Right kidney (tissue), 1 donor: ENCODE measurements around the gene MOK.
A peak's percentile ranks its signal among the peaks of the same experiment; 100 is the strongest.
"Not testable (repeated sequence)": the region's sequence is repeated elsewhere in the genome, so short reads cannot be mapped to it uniquely, and the experiment has no call there.

Experiments
- DNase-seq: peaks from one replicate; pipeline ENCODE4 v3.0.0-alpha.2; 2016

Gene MOK

GRCh38 chr14:102321456-102322422 is 16.8 kb upstream of the MOK start:
- DNase-seq, result no peak

DNA sequence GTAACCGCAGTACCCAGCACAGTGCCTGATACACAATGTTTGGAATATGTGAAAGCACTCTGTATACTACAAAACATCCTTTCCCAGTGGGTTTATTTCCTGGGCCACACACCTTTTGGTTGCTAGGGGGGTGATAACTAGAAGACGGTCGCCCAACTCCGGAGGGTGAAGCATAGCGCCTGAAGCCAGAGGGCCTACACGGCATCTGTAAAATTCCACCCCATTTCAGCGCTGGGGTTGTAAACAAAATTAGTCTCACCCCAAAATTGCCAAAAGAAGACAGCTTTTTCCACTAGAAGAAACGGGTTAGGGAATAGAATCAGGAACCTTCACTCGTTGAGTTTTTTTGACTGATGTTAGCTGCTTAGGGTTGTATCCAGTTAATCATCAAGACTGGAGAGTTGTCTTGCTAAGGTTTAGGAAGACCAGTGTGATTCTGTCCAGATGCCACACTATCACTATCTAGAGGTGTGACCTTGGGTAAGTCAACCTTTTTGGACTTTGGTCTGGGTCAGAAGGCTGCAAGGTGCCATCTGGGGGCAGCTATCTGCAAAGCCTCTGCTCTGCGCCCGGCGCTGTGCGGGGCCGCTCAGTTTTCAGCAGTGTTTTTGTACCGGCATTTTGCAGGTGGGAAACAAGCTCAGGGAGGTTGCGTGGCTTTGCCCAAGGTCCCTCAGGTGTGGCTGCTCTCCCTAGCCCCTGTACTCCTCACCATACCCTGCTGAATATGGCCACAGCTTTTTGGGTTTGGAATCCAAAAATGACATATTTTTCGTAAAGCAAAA is 15.9 kb upstream of the MOK start:
- no peak for DNase-seq

GRCh38 chr14:102320033-102320660 is 15.2 kb upstream of the MOK start:
- peak; percentile 79 for DNase-seq

DNA sequence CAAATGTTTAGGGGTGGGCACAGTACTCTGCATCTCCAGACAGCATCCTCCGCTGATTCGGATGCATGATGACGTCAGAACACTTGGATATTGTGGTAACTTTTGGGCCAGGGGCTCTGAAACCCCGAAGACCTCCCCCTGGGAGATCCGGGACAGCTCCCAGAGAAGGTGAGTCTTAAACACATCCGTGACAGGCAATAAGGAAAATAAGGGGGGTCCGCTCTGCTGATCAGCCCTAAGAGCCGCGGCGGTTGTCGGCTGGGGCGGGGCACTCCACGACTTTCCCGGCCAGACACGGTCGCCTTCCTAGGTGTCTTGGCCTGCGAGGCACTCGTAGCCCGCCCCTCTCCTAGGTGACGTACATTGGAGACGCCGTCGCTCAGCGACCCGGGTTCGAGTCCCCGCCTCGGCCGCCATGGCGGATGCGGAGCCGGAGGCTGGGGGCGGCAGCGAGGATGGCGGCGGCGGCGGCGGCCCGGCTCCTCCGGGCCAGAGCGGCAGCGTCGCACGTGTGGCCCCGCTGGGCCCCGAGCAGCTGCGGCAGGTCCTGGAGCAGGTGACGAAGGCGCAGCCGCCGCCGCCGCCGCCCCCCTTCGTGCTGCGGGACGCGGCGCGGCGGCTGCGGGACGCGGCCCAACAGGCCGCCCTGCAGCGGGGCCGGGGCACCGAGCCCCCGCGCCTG is 14.5 kb upstream of the MOK start, which contains the start of gene ZNF839:
ZNF839 (plus strand) TSS at position 396 of the 682 bp plus-strand sequence; CDS start at position 416, 20 bp downstream.
- peak; percentile 91 for DNase-seq

GRCh38 chr14:102318781-102319276 is 13.9 kb upstream of the MOK start:
- DNase-seq, result no peak

- DNase-seq, result no peak
Measured at GRCh38 chr14:102317564-102318248, 12.7 kb upstream of the MOK start.

DNA sequence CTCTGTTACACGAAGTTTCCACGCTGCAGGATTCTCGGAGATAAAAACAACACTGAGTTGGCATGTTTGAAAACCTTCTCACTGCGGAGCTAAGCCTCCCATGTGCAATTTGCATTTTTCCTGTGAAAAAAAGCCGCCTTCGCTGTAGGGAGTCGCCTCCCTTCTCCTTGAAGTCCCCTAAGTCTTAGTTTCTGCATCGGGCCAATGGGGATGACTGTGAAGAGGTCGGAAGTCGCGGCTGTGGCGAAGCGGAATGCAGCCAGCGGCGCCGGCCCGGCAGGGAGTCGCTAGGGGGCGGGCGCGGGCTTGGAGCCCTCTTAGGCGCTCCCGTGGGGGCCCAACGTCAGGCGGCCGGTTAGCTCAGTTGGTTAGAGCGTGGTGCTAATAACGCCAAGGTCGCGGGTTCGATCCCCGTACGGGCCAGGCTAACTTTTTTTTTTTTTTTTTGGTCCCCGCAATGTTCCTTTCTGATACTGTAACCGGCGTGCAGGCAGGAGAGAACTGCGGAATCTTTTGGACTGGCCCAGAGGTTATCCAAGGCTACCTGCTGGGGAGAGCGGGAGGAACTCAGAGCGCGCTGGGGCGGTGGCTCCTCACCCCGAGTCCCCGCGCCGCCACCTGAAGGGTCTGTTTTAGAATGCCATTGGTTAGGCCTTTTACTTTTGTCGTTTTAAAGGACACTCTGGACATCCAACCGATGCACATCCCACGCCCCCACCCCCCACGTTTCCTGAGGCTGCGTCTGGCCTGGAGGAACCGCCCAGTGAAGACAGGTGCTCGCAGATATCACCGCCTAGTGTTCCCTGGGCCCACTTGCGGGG is 12.0 kb upstream of the MOK start:
- DNase-seq, result peak; percentile 90

DNA sequence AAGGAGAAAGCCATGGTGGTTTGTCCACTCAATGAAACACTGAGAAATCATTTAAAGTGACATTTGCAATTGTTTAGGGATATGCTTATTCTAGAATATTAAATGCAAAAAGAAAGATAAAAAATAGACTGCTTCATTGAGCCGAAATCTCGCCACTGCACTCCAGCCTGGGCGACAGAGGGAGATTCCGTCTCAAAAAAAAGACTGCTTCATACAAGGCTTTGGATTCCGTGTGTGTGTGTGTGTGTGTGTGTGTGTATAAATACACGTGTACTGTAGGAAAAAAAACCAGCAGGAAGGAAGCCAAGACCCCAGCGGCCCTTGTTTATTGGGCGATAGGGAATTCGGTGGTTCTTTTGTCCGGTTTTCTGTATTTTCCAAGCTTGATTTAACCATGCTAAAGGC is 11.4 kb upstream of the MOK start:
- no peak for DNase-seq

- no peak for DNase-seq
Measured at GRCh38 chr14:102315121-102315520, 10.2 kb upstream of the MOK start.

- DNase-seq, result peak; percentile 96
Measured at GRCh38 chr14:102314242-102315011, 9.5 kb upstream of the MOK start.

DNA sequence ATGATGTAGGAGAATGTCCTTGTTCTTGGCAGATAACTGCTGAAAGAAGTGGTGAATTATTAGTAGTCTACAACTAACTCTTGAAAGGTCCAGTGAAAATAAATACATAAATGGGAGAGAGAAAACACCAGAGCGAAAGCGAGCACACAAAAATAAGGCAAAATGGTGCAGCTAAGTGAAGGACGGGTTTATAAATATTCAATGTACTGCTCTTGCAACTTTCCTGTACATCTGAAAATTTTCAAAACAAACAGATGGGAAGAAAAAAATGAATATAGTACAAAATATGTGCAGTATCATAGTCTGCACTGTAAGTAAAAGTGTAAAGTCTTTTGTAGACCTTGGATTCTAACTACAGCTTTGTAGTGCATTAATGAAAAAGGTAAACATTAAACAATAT is 1.3 kb downstream of the MOK start:
- DNase-seq, result no peak

DNA sequence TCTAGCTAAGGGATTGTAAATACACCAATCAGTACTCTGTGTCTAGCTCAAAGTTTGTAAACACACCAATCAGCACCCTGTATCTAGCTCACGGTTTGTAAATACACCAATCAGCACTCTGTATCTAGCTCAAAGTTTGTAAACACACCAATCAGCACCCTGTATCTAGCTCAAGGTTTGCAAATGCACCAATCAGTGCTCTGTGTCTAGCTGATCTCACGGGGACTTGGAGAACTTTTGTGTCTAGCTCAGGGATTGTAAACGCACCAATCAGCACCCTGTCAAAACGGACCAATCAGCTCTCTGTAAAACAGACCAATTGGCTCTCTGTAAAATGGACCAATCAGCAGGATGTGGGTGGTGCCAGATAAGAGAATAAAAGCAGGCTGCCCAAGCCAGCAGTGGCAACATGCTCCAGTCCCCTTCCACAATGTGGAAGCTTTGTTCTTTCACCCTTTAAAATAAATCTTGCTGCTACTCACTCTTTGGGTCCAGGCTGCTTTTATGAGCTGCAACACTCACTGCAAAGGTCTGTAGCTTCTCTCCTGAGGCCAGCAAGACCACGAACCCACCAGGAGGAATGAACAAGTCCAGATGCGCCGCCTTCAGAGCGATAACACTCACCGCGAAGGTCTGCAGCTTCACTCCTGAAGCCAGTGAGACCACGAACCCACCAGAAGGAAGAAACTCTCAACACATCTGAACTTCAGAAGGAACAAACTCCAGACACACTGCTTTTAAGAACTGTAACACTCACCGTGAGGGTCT is 6.5 kb downstream of the MOK start:
- not testable (repeated sequence) for DNase-seq

DNA sequence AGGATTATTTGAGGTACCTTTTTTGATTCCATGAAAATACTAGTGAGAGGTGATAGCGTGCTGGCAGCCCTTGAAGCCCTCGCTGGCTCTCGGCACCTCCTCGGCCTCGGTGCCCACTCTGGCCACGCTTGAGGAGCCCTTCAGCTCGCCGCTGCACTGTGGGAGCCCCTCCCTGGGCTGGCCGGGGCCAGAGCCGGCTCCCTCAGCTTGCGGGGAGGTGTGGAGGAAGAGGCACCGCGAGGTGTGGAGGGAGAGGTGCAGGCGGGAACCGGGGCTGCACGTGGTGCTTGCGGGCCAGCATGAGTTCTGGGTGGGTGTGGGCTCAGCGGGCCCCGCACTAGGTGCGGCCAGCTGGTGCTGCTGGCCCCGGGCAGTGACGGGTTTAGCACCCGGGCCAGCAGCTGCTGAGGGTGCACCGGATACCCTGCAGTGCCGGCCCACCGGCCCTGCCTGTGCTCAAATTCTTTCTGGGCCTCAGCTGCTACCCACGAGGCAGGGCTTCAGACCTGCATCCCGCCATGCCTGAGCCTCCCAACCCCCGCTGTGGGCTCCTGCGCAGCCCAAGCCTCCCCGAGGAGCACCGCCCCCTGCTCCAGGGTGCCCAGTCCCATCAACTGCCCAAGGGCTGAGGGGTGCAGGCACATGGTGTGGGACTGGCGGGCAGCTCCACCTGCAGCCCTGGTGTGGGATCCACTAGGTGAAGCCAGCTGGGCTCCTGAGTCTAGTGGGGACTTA is 7.4 kb downstream of the MOK start:
- no peak for DNase-seq

DNA sequence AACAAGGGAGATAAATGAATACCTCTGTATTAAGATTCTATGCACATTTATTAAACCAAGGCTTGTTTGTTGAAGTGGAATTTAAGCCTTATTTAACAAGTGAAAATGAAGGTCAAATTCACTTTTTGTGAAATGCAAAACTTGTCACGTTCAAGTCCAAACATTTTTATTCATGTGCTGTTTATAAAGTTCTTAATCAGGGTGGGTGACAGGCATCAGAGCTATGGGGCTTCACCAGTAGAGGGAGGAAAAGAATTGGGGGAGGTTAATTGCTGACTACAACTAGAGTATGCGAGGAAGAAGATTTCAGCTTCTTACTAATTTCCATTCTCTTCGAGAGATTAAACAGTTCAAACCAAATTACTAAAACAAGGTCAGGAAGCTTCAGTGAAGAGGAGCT is 9.7 kb downstream of the MOK start:
- DNase-seq, result no peak

GRCh38 chr14:102293781-102294180 is 11.2 kb downstream of the MOK start:
- no peak for DNase-seq

DNA sequence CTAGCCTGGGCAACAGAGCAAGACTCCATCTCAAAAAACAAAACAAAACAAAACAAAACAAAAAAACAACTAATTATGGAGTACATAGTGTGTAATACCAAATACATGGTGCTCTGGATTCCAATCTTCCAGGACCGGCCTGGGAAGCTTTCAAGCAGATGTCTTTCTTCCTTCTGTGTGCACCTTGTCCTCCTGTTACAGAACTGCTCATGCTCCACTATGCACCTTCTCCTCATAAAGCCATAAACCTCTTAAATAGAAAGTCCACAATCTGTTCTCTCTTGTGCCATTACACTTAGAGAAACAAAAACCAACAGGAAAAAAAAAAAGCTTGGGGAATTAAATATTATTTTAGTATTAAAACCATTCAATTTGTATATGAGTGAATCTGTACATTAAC is 12.5 kb downstream of the MOK start:
- no peak for DNase-seq

DNA sequence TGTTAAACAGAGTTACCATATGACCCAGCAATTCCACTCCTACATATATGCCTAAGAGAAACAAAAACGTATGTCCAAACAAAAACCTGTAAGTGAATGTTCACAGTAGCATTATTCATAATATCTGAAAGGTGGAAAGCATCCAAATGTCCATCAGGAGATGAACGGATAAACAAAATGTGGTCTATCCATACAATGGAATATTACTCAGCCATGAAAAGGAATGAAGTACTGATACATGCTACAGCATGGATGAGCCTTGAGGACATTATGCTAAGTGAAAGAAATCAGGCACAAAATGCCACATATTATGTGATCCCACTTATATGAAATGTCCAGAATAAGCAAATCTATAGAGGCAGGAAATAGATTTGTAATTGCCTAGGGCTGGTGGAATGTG is 16.8 kb downstream of the MOK start:
- no peak for DNase-seq

- DNase-seq, result no peak
Measured at GRCh38 chr14:102285106-102285505, 19.9 kb downstream of the MOK start.
